ENCODE measurements around the gene GSTO2. TPM values are rescaled to one million over a fixed set of nuclear protein-coding genes. Genes with fewer than 3 reads are reported as not detected.

GSTO2 gene
- total and polyA plus RNA-seq, 2 of the 13 experiments (the other 11 are each of a cell fraction or from before 2014, with no cell fraction given): 2.1 to 7.9 TPM

DNA sequence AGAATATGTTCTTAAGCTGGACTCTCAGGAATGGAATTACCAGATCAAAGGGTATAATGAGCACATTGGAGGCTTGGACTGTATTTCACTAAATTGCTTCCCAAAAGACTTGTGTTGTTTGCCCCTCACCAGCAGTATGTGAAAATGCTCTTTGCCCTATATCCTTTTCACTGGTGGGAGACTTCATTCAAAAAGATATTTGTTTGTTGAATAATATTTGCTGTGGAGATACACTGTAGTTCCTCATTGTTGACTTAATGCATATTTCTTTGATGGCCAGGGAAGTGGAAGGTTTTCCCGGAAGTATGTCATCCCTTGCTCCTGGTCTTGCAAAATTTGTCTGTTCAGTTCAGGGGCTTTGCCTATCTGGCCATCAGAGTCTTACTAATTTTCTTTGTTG is 19.4 kb downstream of the GSTO2 start (continued):
- TF ChIP-seq, protein P1, sequence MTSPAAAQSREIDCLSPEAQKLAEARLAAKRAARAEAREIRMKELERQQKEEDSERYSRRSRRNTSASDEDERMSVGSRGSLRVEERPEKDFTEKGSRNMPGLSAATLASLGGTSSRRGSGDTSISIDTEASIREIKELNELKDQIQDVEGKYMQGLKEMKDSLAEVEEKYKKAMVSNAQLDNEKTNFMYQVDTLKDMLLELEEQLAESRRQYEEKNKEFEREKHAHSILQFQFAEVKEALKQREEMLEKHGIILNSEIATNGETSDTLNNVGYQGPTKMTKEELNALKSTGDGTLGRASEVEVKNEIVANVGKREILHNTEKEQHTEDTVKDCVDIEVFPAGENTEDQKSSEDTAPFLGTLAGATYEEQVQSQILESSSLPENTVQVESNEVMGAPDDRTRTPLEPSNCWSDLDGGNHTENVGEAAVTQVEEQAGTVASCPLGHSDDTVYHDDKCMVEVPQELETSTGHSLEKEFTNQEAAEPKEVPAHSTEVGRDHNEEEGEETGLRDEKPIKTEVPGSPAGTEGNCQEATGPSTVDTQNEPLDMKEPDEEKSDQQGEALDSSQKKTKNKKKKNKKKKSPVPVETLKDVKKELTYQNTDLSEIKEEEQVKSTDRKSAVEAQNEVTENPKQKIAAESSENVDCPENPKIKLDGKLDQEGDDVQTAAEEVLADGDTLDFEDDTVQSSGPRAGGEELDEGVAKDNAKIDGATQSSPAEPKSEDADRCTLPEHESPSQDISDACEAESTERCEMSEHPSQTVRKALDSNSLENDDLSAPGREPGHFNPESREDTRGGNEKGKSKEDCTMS (CRISPR knock-in tag; conservative IDR thresholded peaks at IDR 0.05): no peak
- TF ChIP-seq, protein P2, sequence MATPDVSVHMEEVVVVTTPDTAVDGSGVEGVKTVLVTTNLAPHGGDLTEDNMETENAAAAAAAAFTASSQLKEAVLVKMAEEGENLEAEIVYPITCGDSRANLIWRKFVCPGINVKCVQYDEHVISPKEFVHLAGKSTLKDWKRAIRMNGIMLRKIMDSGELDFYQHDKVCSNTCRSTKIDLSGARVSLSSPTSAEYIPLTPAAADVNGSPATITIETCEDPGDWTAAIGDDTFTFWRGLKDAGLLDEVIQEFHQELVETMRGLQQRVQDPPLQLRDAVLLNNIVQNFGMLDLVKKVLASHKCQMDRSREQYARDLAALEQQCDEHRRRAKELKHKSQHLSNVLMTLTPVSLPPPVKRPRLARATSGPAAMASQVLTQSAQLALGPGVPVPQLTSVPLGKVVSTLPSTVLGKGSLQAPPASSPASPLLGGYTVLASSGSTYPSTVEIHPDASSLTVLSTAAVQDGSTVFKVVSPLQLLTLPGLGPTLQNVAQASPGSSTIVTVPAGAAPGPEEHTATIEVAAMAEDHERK (CRISPR knock-in tag; IDR thresholded peaks at IDR 0.05; ENCODE audit: low read depth): no peak
- TF ChIP-seq, protein P3, sequence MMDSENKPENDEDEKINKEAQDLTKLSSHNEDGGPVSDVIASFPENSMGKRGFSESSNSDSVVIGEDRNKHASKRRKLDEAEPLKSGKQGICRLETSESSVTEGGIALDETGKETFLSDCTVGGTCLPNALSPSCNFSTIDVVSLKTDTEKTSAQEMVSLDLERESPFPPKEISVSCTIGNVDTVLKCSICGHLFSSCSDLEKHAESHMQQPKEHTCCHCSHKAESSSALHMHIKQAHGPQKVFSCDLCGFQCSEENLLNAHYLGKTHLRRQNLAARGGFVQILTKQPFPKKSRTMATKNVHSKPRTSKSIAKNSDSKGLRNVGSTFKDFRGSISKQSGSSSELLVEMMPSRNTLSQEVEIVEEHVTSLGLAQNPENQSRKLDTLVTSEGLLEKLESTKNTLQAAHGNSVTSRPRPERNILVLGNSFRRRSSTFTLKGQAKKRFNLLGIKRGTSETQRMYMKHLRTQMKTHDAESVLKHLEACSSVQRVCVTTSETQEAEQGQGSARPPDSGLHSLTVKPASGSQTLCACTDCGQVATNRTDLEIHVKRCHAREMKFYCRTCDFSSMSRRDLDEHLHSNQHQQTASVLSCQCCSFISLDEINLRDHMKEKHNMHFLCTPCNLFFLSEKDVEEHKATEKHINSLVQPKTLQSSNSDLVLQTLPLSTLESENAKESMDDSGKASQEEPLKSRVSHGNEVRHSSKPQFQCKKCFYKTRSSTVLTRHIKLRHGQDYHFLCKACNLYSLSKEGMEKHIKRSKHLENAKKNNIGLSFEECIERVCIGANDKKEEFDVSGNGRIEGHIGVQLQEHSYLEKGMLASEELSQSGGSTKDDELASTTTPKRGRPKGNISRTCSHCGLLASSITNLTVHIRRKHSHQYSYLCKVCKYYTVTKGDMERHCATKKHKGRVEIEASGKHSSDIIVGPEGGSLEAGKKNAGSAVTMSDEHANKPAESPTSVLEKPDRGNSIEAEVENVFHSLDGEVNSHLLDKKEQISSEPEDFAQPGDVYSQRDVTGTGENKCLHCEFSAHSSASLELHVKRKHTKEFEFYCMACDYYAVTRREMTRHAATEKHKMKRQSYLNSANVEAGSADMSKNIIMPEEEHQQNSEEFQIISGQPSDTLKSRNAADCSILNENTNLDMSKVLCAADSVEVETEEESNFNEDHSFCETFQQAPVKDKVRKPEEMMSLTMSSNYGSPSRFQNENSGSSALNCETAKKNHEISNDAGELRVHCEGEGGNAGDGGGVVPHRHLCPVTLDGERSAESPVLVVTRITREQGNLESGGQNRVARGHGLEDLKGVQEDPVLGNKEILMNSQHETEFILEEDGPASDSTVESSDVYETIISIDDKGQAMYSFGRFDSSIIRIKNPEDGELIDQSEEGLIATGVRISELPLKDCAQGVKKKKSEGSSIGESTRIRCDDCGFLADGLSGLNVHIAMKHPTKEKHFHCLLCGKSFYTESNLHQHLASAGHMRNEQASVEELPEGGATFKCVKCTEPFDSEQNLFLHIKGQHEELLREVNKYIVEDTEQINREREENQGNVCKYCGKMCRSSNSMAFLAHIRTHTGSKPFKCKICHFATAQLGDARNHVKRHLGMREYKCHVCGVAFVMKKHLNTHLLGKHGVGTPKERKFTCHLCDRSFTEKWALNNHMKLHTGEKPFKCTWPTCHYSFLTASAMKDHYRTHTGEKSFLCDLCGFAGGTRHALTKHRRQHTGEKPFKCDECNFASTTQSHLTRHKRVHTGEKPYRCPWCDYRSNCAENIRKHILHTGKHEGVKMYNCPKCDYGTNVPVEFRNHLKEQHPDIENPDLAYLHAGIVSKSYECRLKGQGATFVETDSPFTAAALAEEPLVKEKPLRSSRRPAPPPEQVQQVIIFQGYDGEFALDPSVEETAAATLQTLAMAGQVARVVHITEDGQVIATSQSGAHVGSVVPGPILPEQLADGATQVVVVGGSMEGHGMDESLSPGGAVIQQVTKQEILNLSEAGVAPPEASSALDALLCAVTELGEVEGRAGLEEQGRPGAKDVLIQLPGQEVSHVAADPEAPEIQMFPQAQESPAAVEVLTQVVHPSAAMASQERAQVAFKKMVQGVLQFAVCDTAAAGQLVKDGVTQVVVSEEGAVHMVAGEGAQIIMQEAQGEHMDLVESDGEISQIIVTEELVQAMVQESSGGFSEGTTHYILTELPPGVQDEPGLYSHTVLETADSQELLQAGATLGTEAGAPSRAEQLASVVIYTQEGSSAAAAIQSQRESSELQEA (CRISPR knock-in tag; IDR thresholded peaks at IDR 0.05; ENCODE audit: not compliant biosample characterization): no peak
- TF ChIP-seq ARNT2 (CRISPR knock-in tag; IDR thresholded peaks at IDR 0.05; ENCODE audit: low read depth) (no peak), ATM (IDR thresholded peaks at IDR 0.05; ENCODE audit: borderline replicate concordance) (no peak), ZNF224 (CRISPR knock-in tag; IDR thresholded peaks at IDR 0.05) (no peak), ZFP36L1 (CRISPR knock-in tag; IDR thresholded peaks at IDR 0.05) (no peak; the same call in 1 of the 2 replicates), TOPORS (CRISPR knock-in tag; IDR thresholded peaks at IDR 0.05) (no peak), ZNF891 (CRISPR knock-in tag; IDR thresholded peaks at IDR 0.05) (no peak)
- TF ChIP-seq, protein P4, sequence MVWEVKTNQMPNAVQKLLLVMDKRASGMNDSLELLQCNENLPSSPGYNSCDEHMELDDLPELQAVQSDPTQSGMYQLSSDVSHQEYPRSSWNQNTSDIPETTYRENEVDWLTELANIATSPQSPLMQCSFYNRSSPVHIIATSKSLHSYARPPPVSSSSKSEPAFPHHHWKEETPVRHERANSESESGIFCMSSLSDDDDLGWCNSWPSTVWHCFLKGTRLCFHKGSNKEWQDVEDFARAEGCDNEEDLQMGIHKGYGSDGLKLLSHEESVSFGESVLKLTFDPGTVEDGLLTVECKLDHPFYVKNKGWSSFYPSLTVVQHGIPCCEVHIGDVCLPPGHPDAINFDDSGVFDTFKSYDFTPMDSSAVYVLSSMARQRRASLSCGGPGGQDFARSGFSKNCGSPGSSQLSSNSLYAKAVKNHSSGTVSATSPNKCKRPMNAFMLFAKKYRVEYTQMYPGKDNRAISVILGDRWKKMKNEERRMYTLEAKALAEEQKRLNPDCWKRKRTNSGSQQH (CRISPR knock-in tag; IDR thresholded peaks at IDR 0.05; ENCODE audit: low read depth): no peak
- TF ChIP-seq, protein P5, sequence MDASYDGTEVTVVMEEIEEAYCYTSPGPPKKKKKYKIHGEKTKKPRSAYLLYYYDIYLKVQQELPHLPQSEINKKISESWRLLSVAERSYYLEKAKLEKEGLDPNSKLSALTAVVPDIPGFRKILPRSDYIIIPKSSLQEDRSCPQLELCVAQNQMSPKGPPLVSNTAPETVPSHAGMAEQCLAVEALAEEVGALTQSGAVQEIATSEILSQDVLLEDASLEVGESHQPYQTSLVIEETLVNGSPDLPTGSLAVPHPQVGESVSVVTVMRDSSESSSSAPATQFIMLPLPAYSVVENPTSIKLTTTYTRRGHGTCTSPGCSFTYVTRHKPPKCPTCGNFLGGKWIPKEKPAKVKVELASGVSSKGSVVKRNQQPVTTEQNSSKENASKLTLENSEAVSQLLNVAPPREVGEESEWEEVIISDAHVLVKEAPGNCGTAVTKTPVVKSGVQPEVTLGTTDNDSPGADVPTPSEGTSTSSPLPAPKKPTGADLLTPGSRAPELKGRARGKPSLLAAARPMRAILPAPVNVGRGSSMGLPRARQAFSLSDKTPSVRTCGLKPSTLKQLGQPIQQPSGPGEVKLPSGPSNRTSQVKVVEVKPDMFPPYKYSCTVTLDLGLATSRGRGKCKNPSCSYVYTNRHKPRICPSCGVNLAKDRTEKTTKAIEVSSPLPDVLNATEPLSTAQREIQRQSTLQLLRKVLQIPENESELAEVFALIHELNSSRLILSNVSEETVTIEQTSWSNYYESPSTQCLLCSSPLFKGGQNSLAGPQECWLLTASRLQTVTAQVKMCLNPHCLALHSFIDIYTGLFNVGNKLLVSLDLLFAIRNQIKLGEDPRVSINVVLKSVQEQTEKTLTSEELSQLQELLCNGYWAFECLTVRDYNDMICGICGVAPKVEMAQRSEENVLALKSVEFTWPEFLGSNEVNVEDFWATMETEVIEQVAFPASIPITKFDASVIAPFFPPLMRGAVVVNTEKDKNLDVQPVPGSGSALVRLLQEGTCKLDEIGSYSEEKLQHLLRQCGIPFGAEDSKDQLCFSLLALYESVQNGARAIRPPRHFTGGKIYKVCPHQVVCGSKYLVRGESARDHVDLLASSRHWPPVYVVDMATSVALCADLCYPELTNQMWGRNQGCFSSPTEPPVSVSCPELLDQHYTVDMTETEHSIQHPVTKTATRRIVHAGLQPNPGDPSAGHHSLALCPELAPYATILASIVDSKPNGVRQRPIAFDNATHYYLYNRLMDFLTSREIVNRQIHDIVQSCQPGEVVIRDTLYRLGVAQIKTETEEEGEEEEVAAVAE (CRISPR knock-in tag; IDR thresholded peaks at IDR 0.05; ENCODE audit: borderline replicate concordance): 0 out of 2 replicates have a peak, but pooled peaks have one; percentile 47

Data from HepG2 (cell line).